Esophagus muscularis mucosa (tissue), 3 donors: ENCODE results near the gene RPN1.

Experiments used
- POLR2A ChIP-seq: fragments of 450-650 bp; IDR thresholded peaks from one replicate; pipeline ENCODE4 v1.6.1; 2017; ENCODE audit warnings: antibody characterized with exemption, moderate library complexity, mild to moderate bottlenecking, low read depth
- TF ChIP-seq, protein P1 (sequence below), 3 experiments: fragments of 200-600 bp in 2 of 3; fragments of 450-650 bp in 1 of 3; sonication (generic) in 2 of 3; IDR thresholded peaks; one replicate each; pipeline ENCODE4 v1.5.1; 2017 to 2019; ENCODE audit warnings: antibody characterized with exemption in 3 of 3, mild to moderate bottlenecking in 2 of 3, moderate library complexity in 1 of 3

DNA sequence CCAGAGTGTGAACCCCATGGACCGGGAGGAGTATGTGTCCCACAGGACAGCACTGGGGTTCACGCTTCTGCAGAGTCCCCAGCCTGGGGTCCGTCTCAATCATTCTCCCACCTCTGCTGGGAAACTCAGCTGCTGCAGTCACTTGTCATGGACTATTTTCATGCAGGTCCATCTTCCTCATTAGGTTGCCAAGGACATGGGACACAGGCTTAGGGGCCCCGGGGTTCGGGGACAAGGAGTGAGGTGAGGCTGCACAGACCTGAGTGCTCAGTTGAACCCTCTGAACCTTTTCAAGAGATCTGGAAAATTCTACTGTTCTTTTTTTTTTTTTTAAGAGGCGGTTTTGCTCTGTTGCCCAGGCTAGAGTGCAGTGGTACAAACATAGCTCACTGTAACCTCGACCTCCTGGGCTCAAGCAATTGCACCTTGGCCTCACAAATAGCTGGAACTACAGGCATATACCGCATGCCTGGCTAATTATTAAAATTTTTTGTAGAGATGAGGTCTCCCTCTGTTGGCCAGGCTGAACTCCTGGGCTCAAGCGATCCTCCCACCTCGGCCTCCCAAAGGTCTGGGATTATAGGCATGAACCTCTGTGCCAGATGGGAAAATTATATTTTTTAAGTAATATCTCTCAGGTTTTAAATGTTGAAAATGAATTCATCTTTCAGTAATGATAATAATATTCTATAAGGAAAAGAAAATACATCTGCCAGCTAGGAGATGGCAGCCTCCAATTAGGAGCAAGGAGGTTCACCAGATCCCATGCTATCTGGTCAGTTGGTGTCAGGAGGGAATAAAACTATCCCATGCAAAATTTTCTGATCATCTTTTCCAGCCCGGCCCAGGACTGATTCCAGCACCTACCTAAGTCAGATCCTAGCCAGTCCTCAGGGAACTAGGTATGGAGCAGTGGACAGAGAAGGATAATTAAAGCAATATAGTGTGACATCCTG, 45.2 kb downstream of the RPN1 start:
- TF ChIP-seq, protein P1, sequence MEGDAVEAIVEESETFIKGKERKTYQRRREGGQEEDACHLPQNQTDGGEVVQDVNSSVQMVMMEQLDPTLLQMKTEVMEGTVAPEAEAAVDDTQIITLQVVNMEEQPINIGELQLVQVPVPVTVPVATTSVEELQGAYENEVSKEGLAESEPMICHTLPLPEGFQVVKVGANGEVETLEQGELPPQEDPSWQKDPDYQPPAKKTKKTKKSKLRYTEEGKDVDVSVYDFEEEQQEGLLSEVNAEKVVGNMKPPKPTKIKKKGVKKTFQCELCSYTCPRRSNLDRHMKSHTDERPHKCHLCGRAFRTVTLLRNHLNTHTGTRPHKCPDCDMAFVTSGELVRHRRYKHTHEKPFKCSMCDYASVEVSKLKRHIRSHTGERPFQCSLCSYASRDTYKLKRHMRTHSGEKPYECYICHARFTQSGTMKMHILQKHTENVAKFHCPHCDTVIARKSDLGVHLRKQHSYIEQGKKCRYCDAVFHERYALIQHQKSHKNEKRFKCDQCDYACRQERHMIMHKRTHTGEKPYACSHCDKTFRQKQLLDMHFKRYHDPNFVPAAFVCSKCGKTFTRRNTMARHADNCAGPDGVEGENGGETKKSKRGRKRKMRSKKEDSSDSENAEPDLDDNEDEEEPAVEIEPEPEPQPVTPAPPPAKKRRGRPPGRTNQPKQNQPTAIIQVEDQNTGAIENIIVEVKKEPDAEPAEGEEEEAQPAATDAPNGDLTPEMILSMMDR (IDR thresholded peaks at IDR 0.05), result no peak
- no peak for TF ChIP-seq POLR2A
